ENCODE measurements around the gene GPD2.

GRCh38 chr2:156492979-156493378, 56.8 kb downstream of the GPD2 start:
- no peak for TF ChIP-seq CTCF (optimal IDR thresholded peaks at IDR 0.05 in 1 of 3, IDR thresholded peaks at IDR 0.05 in 1 of 3, conservative IDR thresholded peaks at IDR 0.05 in 1 of 3; ENCODE audit: extremely low read depth in 1 of 3, insufficient read depth in 2 of 3, low read length in 3 of 3)
- no peak for TF ChIP-seq EZH2 (IDR thresholded peaks at IDR 0.05; ENCODE audit: low read length)

Data from keratinocyte (primary cell).